ENCODE data around the gene EFCAB6. TPM values are rescaled to one million over a fixed set of nuclear protein-coding genes. Genes with fewer than 3 reads are reported as not detected.

Gene EFCAB6
- total and polyA plus RNA-seq, 7 donors: 0.45 to 5.7 (median 1.8) TPM

GRCh38 chr22:43755011-43755410, 57.1 kb downstream of the EFCAB6 start:
- 81 to 85% methylated on average over 2 of the region's 2 CpGs for WGBS, 2 donors
- no peak for DNase-seq

GRCh38 chr22:43754176-43754575, 57.9 kb downstream of the EFCAB6 start:
- H3K27ac ChIP-seq: no peak overlapping the region
- no peak overlapping the region for H3K4me3 ChIP-seq
- TF ChIP-seq POLR2A (IDR thresholded peaks at IDR 0.05) (no peak), EP300 (IDR thresholded peaks at IDR 0.05) (no peak), CTCF (IDR thresholded peaks at IDR 0.05) (no peak), POLR2AphosphoS5 (IDR thresholded peaks at IDR 0.05) (no peak)
- 80 to 85% methylated on average over 5 of the region's 5 CpGs for WGBS, 2 donors
- H3K9me3 ChIP-seq: no peaks in the 10 kb centered on the region
- intact Hi-C loops (cut with DNase I): no loop called here
- H3K36me3 ChIP-seq: no peaks in the 10 kb centered on the region
- no peaks in the 10 kb centered on the region for H3K27me3 ChIP-seq
- no peak for DNase-seq
- H3K4me1 ChIP-seq: no peaks in the 10 kb centered on the region

More at GRCh38 chr22:43755011-43755410, 57.1 kb downstream of the EFCAB6 start:
- TF ChIP-seq EP300 (IDR thresholded peaks at IDR 0.05) (no peak), CTCF (IDR thresholded peaks at IDR 0.05) (no peak), POLR2A (IDR thresholded peaks at IDR 0.05) (no peak), POLR2AphosphoS5 (IDR thresholded peaks at IDR 0.05) (no peak)
- no peaks in the 10 kb centered on the region for H3K4me1 ChIP-seq
- no peaks in the 10 kb centered on the region for H3K9me3 ChIP-seq
- no peaks in the 10 kb centered on the region for H3K36me3 ChIP-seq
- no peak overlapping the region for H3K4me3 ChIP-seq
- no peaks in the 10 kb centered on the region for H3K27me3 ChIP-seq
- intact Hi-C loops (cut with DNase I): no loop called here
- H3K27ac ChIP-seq: no peak overlapping the region

GRCh38 chr22:43753688-43754087, 58.4 kb downstream of the EFCAB6 start:
- H3K4me1 ChIP-seq: no peaks in the 10 kb centered on the region
- WGBS, 2 donors: 74 to 79% methylated on average over 2 of the region's 2 CpGs
- no peaks in the 10 kb centered on the region for H3K9me3 ChIP-seq
- no peaks in the 10 kb centered on the region for H3K36me3 ChIP-seq
- H3K27ac ChIP-seq: no peak overlapping the region
- intact Hi-C loops (cut with DNase I): no loop called here
- TF ChIP-seq POLR2AphosphoS5 (IDR thresholded peaks at IDR 0.05): no peak
- no peaks in the 10 kb centered on the region for H3K27me3 ChIP-seq
- no peak overlapping the region for H3K4me3 ChIP-seq
- DNase-seq: no peak

- no peaks in the 10 kb centered on the region for H3K27me3 ChIP-seq
- no peaks in the 10 kb centered on the region for H3K4me1 ChIP-seq
- TF ChIP-seq CTCF (IDR thresholded peaks at IDR 0.05): no peak
- no peak for TF ChIP-seq POLR2AphosphoS5 (IDR thresholded peaks at IDR 0.05)
- TF ChIP-seq EP300 (IDR thresholded peaks at IDR 0.05): no peak
- TF ChIP-seq POLR2A (IDR thresholded peaks at IDR 0.05): no peak
- no peaks in the 10 kb centered on the region for H3K36me3 ChIP-seq
- WGBS, 2 donors: 81 to 87% methylated on average over 3 of the region's 3 CpGs
- H3K9me3 ChIP-seq: no peaks in the 10 kb centered on the region
- H3K27ac ChIP-seq: no peak overlapping the region
- no peak overlapping the region for H3K4me3 ChIP-seq
- intact Hi-C loops (cut with DNase I): no loop called here
- DNase-seq: no peak
Observed at GRCh38 chr22:43750751-43751150, 61.4 kb downstream of the EFCAB6 start.

GRCh38 chr22:43749473-43749872, 62.6 kb downstream of the EFCAB6 start:
- Histone ChIP-seq H3K36me3 (no peaks in the 10 kb centered on the region), H3K27me3 (no peaks in the 10 kb centered on the region), H3K4me3 (no peak overlapping the region), H3K9me3 (no peaks in the 10 kb centered on the region), H3K4me1 (peaks cover 0 to 11% (median 10%) of the 10 kb centered on the region in 4 donors), H3K27ac (no peak overlapping the region)
- no peak for DNase-seq
- intact Hi-C loops (cut with DNase I): no loop called here
- WGBS, 2 donors: 88 to 92% methylated on average over 15 of the region's 15 CpGs
- TF ChIP-seq CTCF (IDR thresholded peaks at IDR 0.05) (no peak), POLR2AphosphoS5 (IDR thresholded peaks at IDR 0.05) (no peak), EP300 (IDR thresholded peaks at IDR 0.05) (no peak), POLR2A (IDR thresholded peaks at IDR 0.05) (no peak)
